Measurements from ENCODE around the gene SLC22A2.
"Not testable (repeated sequence)": the region's sequence is repeated elsewhere in the genome, so short reads cannot be mapped to it uniquely, and the experiment has no call there.

Gene SLC22A2

DNA sequence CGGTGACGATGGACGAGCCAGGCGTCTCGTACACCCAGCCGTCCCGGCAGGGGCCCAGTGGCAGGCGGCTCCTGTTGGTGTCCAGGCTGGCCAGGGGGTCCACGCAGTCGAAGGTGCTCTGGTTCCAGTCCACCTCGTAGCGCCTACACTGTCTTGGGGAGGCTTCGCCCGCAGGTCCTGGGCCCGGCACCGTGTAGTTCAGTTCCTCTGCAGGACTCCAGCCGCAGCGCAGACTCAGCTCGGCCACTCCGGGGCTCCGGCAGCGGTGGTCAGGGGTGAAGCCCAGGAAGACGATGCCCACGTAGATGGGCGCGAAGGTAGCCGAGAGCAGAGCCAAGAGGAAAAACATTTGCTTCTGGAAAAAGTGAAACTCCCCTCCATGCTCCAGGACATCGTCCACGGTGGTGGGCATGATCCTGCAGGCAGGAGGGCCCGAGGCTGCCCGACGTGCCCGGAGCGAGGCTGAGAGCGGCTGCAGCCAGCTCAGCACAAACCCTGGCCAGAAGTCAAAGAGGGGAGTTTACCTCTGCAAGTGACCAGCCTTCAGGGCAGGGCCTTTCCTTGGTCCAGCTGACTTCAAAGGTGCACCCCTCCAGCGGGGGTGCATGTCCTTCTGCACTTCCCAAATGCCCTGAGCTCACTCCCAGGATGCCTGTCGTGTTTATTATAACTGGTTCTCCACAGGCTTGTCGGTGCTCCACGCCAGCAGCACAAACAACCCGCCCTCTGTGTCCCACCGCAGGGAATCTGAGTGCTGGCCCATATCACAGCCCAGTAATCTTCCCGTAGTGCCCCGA lies at the start of gene SLC22A2:
SLC22A2 (minus strand) TSS at position 476 of the 797 bp plus-strand sequence; CDS start at position 412, 64 bp downstream.
- no peak for DNase-seq

- no peak for DNase-seq
These were observed 47.5 kb upstream of the SLC22A2 start for GRCh38 chr6:160305926-160306713.

DNA sequence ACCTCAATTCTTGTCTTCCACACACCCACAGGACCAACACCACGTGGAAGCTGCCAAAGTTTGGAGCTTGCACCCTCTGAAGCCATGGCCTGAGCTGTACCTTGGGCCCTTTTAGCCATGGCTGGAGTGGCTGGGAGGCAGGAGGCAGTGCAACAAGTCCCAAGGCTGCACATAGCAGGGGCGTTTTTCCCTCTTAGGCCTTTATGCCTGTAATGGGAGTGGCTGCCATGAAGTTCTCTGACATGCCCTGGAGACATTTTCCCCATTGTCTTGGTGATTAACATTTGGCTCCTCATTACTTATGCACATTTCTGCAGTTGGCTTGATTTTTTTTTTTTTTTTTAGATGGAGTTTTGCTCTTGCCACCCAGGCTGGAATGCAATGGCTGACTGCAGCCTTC lies 45.2 kb upstream of the SLC22A2 start:
- DNase-seq: no peak

GRCh38 chr6:160302431-160303082 lies 43.9 kb upstream of the SLC22A2 start:
- DNase-seq: not testable (repeated sequence)

- no peak for DNase-seq
These were observed 42.7 kb upstream of the SLC22A2 start for GRCh38 chr6:160301339-160301738.

- no peak for DNase-seq
These were observed 41.6 kb upstream of the SLC22A2 start for GRCh38 chr6:160300076-160300695.

DNA sequence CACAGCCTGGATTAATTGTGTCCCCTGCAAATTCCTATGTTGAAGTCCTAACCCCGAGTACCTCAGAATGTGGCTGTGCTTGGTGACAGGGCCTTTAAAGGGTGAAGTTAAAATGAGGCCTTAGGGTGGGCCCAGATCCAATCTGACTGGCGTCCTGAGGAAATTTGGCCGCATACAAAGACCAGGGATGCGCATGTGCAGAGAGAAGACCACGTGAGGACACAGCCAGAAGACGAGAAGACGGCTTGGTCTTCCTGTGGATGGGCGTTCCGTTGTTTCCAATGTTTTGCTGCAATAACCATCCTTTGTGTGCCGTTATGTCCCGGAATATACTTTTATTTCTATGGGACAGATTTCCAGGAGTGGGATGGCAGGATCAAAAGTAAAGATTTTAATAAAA lies 40.9 kb upstream of the SLC22A2 start:
- DNase-seq: no peak

GRCh38 chr6:160298121-160298520 lies 39.5 kb upstream of the SLC22A2 start:
- DNase-seq: no peak

DNA sequence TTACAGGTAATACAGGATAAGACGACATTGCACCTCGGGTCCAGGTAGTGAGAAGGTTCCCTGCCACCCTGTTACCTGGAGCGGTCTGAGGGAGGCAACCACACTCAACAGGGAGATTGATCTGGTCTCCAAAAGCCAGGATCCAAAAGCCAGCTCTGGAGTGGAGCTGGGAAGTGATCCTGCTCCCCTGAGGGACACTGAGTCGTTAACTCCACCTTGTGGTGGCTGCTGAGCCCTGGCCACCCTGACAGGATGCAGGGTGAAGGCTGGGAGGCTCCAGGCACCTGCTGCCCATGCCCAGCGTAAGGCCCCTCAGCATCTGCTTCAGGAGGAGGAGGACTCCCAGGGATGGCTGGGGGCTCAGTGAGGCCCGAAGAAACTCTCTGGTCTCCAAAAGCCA lies 38.7 kb upstream of the SLC22A2 start:
- no peak for DNase-seq

- DNase-seq: no peak
These were observed 35.2 kb upstream of the SLC22A2 start for GRCh38 chr6:160293844-160294243.

- DNase-seq: no peak
These were observed 27.0 kb upstream of the SLC22A2 start for GRCh38 chr6:160285541-160286105.

DNA sequence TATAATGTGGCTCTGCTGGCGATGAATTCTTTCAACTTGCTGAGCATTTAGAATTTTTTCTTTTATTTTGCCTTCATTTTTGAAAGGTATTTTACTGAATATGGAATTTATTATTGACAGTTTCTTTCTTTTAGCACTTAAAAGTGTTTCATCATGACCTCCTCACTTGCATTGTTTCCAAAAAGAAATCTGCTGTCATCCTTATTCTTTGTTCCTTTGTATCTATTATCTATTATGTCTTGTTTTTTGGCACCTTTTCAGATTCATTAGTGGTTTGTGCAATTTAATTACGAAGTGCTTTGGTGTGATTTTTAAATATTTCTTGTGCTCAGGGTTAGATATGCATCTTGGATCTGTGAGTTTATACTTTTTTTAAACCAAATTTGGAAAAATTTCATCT lies 26.0 kb upstream of the SLC22A2 start:
- DNase-seq: no peak

GRCh38 chr6:160282444-160282843 lies 23.8 kb upstream of the SLC22A2 start:
- no peak for DNase-seq

DNA sequence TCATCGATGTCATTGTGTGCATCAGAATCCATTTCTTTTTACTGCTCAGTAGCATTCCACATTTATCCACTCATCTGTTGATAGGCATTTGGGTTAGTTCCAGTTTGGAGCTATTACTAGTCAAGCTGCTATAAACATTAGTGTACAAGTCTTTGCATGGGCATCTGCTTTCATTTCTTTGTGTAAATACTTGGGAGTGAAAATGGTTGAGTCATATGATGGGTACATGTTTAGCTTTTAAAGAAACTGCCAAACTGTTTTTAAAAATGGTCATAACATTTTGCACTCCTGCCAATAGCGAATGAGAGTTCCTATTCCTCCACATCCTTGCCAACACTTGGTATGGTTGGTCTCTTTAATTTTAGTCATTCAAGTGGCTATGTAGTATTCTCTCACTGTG lies 21.2 kb upstream of the SLC22A2 start:
- no peak for DNase-seq

- no peak for DNase-seq
These were observed 20.2 kb upstream of the SLC22A2 start for GRCh38 chr6:160278786-160279310.

DNA sequence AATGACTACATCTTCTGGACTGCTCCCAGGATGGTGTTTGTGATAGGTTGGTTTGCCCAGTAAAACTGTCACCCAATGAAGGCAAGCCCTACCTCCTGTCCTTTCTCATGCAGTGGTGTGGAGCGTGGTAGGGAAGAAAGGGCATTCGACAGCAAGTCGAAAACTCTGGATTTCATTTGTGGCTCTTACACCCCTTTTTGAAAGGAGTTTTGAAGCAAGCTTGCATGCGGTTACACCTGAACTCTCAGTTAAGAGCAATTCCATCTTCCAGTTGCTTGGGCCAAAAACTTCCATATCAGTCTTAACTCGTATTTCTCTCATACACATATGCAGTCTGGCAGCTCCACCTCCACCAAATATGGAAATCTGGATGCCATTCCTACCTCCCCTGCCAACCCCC lies 19.7 kb upstream of the SLC22A2 start:
- no peak for DNase-seq

DNA sequence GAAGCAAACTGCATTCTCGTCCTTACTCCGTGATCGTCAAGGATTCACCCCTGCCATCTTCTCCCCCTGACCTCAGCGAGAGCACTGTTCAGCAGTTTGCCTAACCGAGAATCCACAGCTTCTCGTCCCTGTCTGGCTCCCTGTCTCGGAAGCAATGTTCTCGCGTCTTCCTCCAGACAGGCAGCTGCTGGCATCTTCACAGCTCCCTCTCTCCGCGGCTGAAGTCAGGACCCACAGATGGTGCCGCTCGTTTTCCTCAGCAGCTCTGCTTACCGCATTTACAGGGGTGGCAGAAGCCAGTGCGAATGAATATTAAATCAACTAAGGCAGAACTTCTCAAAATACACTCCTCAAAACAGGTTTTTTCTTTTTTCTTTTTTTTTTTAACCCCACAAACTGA lies 18.9 kb upstream of the SLC22A2 start:
- no peak for DNase-seq

DNA sequence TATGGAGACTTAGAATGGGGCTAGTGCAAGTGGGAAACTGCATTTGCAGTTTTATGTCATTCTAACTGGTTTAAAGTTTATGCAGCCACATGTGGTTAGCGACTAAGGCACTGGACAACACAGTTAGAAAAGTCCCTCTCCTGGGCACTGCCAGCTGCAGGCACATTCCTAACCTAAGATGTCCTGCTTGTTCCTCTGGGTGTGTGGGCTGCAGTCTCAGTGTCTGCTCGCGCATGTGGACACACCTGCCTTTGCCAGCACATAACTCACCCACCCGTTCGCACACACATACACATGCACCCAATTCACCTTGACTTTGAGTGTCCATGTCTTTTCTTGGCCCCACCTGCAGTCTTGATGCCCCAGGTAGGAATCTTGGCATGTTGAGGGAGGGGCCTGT lies 18.5 kb upstream of the SLC22A2 start:
- DNase-seq: no peak

- no peak for DNase-seq
These were observed 17.5 kb upstream of the SLC22A2 start for GRCh38 chr6:160276126-160276525.

- DNase-seq: no peak
These were observed 16.9 kb upstream of the SLC22A2 start for GRCh38 chr6:160275511-160276003.

DNA sequence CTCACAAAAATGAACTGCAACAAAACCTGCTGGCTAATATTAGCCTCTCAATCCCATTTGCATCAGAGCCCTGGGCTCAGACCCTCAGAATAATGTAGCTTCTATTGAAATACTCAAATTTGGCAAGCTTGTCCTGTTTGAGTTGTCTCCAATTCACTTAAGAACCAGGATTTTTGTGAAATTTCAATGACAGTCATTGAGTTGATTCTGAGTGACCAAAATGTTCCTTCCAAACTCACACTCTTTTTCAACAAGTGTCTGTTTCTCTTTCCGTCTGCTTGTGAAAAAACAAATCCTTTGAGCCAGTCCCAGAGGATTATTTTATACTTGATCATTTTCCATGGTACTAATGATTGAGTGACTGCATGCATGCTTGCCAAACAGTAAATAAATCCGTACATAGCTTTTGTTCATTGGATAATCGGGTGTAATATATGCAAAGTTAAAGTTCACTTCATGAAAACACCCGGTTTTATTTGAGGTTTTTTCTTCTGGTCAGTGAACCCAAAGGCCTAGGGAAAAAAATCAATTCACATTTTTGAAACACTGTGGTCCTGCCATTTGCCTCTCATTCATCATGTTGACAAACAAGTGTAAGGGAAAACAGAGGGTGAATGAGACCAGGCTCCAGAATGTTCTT lies 16.4 kb upstream of the SLC22A2 start:
- no peak for DNase-seq

GRCh38 chr6:160273750-160274149 lies 15.1 kb upstream of the SLC22A2 start:
- DNase-seq: no peak
